ENCODE data around the gene DEUP1.

DNA sequence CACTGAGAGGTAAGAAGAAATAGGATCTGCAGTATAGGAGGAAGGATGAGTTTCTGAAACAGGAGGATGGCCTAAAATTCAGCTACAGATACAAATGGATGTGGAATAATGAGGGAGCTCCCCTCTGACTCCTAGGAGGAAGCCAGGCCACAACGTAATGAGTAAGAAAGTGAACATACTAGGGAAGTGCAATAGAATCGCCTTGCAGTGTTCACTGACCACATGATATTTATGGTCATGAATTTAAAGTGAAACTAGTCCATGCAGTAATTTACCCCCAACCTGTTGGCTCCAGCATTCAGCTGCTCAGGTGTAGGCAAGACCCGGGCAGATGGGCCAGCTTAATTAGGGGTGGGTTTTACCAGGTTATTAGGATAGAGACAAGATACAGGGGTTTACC, 101.7 kb downstream of the DEUP1 start:
- TF ChIP-seq, protein P1, sequence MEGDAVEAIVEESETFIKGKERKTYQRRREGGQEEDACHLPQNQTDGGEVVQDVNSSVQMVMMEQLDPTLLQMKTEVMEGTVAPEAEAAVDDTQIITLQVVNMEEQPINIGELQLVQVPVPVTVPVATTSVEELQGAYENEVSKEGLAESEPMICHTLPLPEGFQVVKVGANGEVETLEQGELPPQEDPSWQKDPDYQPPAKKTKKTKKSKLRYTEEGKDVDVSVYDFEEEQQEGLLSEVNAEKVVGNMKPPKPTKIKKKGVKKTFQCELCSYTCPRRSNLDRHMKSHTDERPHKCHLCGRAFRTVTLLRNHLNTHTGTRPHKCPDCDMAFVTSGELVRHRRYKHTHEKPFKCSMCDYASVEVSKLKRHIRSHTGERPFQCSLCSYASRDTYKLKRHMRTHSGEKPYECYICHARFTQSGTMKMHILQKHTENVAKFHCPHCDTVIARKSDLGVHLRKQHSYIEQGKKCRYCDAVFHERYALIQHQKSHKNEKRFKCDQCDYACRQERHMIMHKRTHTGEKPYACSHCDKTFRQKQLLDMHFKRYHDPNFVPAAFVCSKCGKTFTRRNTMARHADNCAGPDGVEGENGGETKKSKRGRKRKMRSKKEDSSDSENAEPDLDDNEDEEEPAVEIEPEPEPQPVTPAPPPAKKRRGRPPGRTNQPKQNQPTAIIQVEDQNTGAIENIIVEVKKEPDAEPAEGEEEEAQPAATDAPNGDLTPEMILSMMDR (IDR thresholded peaks at IDR 0.05): no peak
- no peak for TF ChIP-seq POLR2A (IDR thresholded peaks at IDR 0.05)
